K562 (cell line): Measurements from ENCODE around the gene PPIL1. TPM values are rescaled to one million over a fixed set of nuclear protein-coding genes. Genes with fewer than 3 reads are reported as not detected.

ENCODE experiments used
- CBFA2T2 ChIP-seq: fragments of 450-650 bp; conservative IDR thresholded peaks from 2 replicates; pipeline ENCODE4 v1.6.1; 2017; ENCODE audit warnings: mild to moderate bottlenecking
- MGA ChIP-seq: fragments of 450-650 bp; IDR thresholded peaks from 2 replicates; pipeline ENCODE4 v1.6.1; 2016; ENCODE audit warnings: mild to moderate bottlenecking, moderate library complexity
- polyA plus RNA-seq, 8 experiments: library from polyadenylated mRNA; depleted of rRNA in 4 of 8; stranded (reverse) in 5 of 8; unstranded in 3 of 8; fragments of >200 nt; fragmentation: Nextera tagmentation in 2 of 8; fragmentation: Illumina TruSeq in 1 of 8; extraction: Ambion mirVana in 2 of 8; extraction: Trizol in 1 of 8; gene quantifications; 2 replicates each; pipeline versions ENCODE4 v1.2.1 to v1.2.3, GENCODE V29; 2011 to 2014; ENCODE audit warnings: inconsistent platforms in 1 of 8, missing spikeins in 1 of 8
- total RNA-seq, 7 experiments: library from RNA; depleted of rRNA in 6 of 7; stranded (reverse); fragments of >200 nt in 6 of 7; fragmentation: Illumina TruSeq in 2 of 7; extraction: Trizol in 2 of 7; gene quantifications; 2 replicates each; pipeline versions ENCODE4 v1.2.1 to v1.2.3, GENCODE V29; 2011 to 2021; ENCODE audit warnings: low replicate concordance in 1 of 7
- TF ChIP-seq, protein P1 (sequence below), 3 experiments: fragments of 200-800 bp in 1 of 3; fragments of 250-450 bp in 1 of 3; fragments of 450-650 bp in 1 of 3; sonication (Bioruptor Pico) in 1 of 3; sonication (Bioruptor generic) in 1 of 3; formaldehyde crosslinking in 1 of 3; IDR thresholded peaks; 2 replicates each; pipeline versions ENCODE4 v1.6.1 to v1.8.0; 2016 to 2022; ENCODE audit warnings: mild to moderate bottlenecking in 2 of 3, missing genetic modification characterization in 2 of 3, missing compliant biosample characterization in 1 of 3, moderate library complexity in 1 of 3

Gene PPIL1
- total and polyA plus RNA-seq, 9 of the 15 experiments (the other 6 are each of a cell fraction or from before 2014, with no cell fraction given), result 65.8 to 205 (median 130) TPM

GRCh38 chr6:36888115-36888643 lies 13.6 kb upstream of the PPIL1 start (continued):
- peak; percentile 62 for TF ChIP-seq MGA
- no peak for TF ChIP-seq CBFA2T2
- TF ChIP-seq, protein P1, sequence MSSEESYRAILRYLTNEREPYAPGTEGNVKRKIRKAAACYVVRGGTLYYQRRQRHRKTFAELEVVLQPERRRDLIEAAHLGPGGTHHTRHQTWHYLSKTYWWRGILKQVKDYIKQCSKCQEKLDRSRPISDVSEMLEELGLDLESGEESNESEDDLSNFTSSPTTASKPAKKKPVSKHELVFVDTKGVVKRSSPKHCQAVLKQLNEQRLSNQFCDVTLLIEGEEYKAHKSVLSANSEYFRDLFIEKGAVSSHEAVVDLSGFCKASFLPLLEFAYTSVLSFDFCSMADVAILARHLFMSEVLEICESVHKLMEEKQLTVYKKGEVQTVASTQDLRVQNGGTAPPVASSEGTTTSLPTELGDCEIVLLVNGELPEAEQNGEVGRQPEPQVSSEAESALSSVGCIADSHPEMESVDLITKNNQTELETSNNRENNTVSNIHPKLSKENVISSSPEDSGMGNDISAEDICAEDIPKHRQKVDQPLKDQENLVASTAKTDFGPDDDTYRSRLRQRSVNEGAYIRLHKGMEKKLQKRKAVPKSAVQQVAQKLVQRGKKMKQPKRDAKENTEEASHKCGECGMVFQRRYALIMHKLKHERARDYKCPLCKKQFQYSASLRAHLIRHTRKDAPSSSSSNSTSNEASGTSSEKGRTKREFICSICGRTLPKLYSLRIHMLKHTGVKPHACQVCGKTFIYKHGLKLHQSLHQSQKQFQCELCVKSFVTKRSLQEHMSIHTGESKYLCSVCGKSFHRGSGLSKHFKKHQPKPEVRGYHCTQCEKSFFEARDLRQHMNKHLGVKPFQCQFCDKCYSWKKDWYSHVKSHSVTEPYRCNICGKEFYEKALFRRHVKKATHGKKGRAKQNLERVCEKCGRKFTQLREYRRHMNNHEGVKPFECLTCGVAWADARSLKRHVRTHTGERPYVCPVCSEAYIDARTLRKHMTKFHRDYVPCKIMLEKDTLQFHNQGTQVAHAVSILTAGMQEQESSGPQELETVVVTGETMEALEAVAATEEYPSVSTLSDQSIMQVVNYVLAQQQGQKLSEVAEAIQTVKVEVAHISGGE (CRISPR knock-in tag; IDR thresholded peaks at IDR 0.05), result no peak; a peak in 1 of 6 replicates
